Chondrocyte (in vitro differentiated cells): Measurements from ENCODE around the gene ZNF564. TPM values are rescaled to one million over a fixed set of nuclear protein-coding genes. Genes with fewer than 3 reads are reported as not detected.
"Not testable (repeated sequence)": the region's sequence is repeated elsewhere in the genome, so short reads cannot be mapped to it uniquely, and the experiment has no call there.

ENCODE experiments used
- DNase-seq: peaks from one replicate; pipeline ENCODE4 v3.0.0; 2021; ENCODE audit warnings: mixed read lengths, low spot score
- H3K27ac Mint-ChIP-seq: one replicate; pipeline ENCODE4 v1.8.0; 2021; ENCODE audit warnings: mild to moderate bottlenecking, moderate library complexity, mixed read lengths; ENCODE audit not compliant: unreplicated experiment
- H3K27me3 Mint-ChIP-seq: 2 replicates; pipeline ENCODE4 v1.8.0; 2021; ENCODE audit warnings: low read depth, mixed read lengths
- H3K36me3 Mint-ChIP-seq: 2 replicates; pipeline ENCODE4 v1.8.0; 2021; ENCODE audit warnings: low read depth, mixed read lengths
- H3K4me1 Mint-ChIP-seq: 2 replicates; pipeline ENCODE4 v1.8.0; 2021; ENCODE audit warnings: low read depth, mild to moderate bottlenecking, mixed read lengths
- H3K4me3 Mint-ChIP-seq: one replicate; pipeline ENCODE4 v1.8.0; 2021; ENCODE audit warnings: mild to moderate bottlenecking, moderate library complexity, mixed read lengths; ENCODE audit not compliant: unreplicated experiment
- H3K9me3 Mint-ChIP-seq: 2 replicates; pipeline ENCODE4 v1.8.0; 2021; ENCODE audit warnings: low read depth, mixed read lengths
- CTCF ChIP-seq: fragments of 200-600 bp; sonication (generic); IDR thresholded peaks from 2 replicates; pipeline ENCODE4 v1.5.0; 2021; ENCODE audit warnings: antibody characterized with exemption, mild to moderate bottlenecking, moderate library complexity
- total RNA-seq: library from RNA; stranded (reverse); gene quantifications from 3 replicates; pipeline ENCODE4 v1.2.1, GENCODE V29; 2021

ZNF564 gene
- total RNA-seq, 1 donor from 2014 or later: 5.7 TPM

GRCh38 chr19:12580180-12580694 lies 29.0 kb upstream of the ZNF564 start:
- no peak for TF ChIP-seq CTCF
- Mint-ChIP-seq H3K4me3 (no peak overlapping the region), H3K27ac (no peak overlapping the region), H3K27me3 (no peaks in the 10 kb centered on the region), H3K4me1 (no peaks in the 10 kb centered on the region), H3K36me3 (peaks cover 54% of the 10 kb centered on the region), H3K9me3 (peaks cover 45% of the 10 kb centered on the region)
- no peak for DNase-seq

- peaks cover 58% of the 10 kb centered on the region for H3K36me3 Mint-ChIP-seq
- no peaks in the 10 kb centered on the region for H3K4me1 Mint-ChIP-seq
- H3K27ac Mint-ChIP-seq: no peak overlapping the region
- no peaks in the 10 kb centered on the region for H3K27me3 Mint-ChIP-seq
- H3K4me3 Mint-ChIP-seq: no peak overlapping the region
- no peak for DNase-seq
- peaks cover 45% of the 10 kb centered on the region for H3K9me3 Mint-ChIP-seq
- TF ChIP-seq CTCF: no peak
Measured at GRCh38 chr19:12578641-12579040, 27.4 kb upstream of the ZNF564 start.

DNA sequence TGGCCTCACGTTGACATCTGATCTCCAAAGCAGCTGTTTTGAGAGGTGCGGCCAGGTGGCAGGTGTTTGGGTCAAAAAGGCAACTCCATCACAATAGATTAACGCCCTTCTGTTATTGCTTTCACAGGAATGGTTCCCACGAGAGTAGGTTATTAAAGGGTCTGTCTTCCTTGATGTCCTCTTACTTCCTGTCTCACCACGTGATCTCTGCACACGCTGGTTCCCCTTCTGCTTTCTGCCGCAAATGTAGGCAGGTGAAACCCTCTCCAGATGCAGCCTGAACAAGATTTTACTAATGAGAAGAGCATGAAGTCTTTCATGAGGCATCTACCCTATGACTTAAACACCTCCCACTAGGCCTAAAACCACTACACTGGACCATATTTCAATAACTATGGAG lies 22.8 kb upstream of the ZNF564 start:
- no peak for DNase-seq
- Mint-ChIP-seq H3K4me3 (no peak overlapping the region), H3K27ac (no peak overlapping the region), H3K9me3 (peaks cover 22% of the 10 kb centered on the region), H3K36me3 (peaks cover 27% of the 10 kb centered on the region), H3K27me3 (no peaks in the 10 kb centered on the region), H3K4me1 (no peaks in the 10 kb centered on the region)
- TF ChIP-seq CTCF: no peak

GRCh38 chr19:12567951-12568350 lies 16.7 kb upstream of the ZNF564 start:
- H3K27ac Mint-ChIP-seq: no peak overlapping the region
- no peak overlapping the region for H3K4me3 Mint-ChIP-seq
- no peaks in the 10 kb centered on the region for H3K9me3 Mint-ChIP-seq
- no peak for TF ChIP-seq CTCF
- no peaks in the 10 kb centered on the region for H3K27me3 Mint-ChIP-seq
- H3K4me1 Mint-ChIP-seq: peaks cover 6% of the 10 kb centered on the region
- no peak for DNase-seq
- H3K36me3 Mint-ChIP-seq: no peaks in the 10 kb centered on the region

- not testable (repeated sequence) for H3K27ac Mint-ChIP-seq, H3K36me3 Mint-ChIP-seq, H3K9me3 Mint-ChIP-seq, DNase-seq, H3K4me3 Mint-ChIP-seq, H3K4me1 Mint-ChIP-seq, H3K27me3 Mint-ChIP-seq
Measured at GRCh38 chr19:12566380-12566779, 15.1 kb upstream of the ZNF564 start.

GRCh38 chr19:12564016-12564664 lies 12.9 kb upstream of the ZNF564 start:
- Mint-ChIP-seq H3K27me3 (no peaks in the 10 kb centered on the region), H3K27ac (peak overlapping the region; percentile 50)
- peak; percentile 94 for TF ChIP-seq CTCF

More at GRCh38 chr19:12564016-12564664, 12.9 kb upstream of the ZNF564 start:
- no peaks in the 10 kb centered on the region for H3K36me3 Mint-ChIP-seq
- H3K4me3 Mint-ChIP-seq: peak overlapping the region; percentile 2
- no peaks in the 10 kb centered on the region for H3K9me3 Mint-ChIP-seq
- peaks cover 6% of the 10 kb centered on the region for H3K4me1 Mint-ChIP-seq
- DNase-seq: peak; percentile 72
